HG02798 (cell line): Measurements from ENCODE around the gene TRA2B.

Experiments
- ATAC-seq: cut with Tn5 transposase; IDR thresholded peaks from one replicate; pipeline ENCODE4 v1.9.1; 2021; ENCODE audit warnings: mild to moderate bottlenecking; ENCODE audit not compliant: unreplicated experiment, poor library complexity

The TRA2B gene

GRCh38 chr3:185937689-185938374 lies at the start of gene TRA2B:
Gene TRA2B, minus strand, starts transcription at chr3:185938014. Its CDS starts 154 bp downstream, at chr3:185937860.
- peak; percentile 94 for ATAC-seq

GRCh38 chr3:185986198-185986777 lies 48.5 kb upstream of the TRA2B start:
- no peak for ATAC-seq

DNA sequence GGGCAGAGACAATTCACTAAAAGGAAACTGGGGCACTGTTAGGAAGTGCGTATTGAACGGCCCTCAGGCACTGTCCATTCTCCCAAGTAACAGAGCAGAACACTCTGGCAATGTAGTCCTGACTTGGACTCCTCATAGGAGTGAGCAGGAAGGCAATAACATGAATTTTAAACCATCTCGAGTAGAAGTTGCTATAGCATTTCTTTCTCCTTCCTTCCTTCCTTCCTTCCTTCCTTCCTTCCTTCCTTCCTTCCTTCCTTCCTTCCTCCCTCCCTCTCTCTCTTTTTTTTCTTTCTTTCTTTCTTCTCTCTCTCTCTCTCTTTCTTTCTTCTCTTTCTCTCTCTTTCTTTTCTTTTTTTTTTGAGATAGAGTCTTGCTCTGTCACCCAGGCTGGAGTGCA lies 46.4 kb upstream of the TRA2B start:
- ATAC-seq = no peak

DNA sequence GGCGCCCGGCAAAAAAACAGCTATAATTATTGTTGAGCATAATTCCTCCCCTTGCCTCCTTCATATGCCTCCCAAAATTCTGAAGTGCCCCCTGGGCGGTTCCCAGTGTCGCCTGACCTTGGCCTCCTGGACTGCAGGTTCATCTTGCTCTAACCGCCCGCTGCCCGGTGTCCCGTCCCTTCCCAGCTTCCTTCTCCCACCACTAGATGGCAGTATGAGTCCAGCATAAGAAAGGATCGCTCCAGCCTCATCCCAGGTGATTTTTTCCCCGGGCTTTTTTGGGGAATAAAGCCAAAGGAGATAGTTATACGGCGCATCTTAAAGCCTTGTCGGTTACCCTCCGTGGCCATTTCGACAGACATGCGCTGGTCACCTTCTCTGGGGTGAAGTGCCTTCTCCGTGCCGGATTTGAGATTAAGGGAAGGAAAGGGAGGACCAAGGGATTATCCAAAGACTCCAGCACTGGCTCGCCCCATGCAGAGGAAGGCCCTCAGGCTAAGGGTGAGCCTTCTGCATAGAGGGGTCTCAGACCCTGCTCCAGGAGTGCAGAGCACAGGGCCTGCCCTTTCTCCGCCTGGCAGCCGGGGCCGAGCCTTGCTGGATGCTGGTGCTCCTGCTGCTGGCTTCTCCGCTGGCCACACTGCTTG lies 45.8 kb upstream of the TRA2B start:
- ATAC-seq = no peak

- ATAC-seq = no peak
These were observed 44.8 kb upstream of the TRA2B start for GRCh38 chr3:185982632-185983031.

DNA sequence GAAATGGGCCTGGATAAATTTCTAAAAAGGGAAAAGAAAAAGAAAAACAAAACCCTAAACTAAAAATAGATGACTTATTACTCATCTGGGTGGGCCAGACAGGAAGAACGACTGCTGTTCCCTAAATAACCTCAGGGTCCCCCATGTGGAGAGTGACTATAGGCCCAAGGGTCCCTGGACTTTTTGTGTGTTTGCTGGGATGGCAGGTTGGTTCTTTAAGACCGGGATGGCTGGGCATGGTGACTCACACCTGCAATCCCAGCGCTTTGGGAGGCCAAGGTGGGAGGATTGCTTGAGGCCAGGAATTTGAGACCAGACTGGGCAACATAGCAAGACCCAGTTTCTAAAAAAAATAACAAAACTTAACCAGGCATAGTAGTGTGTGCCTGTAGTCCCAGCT lies 43.8 kb upstream of the TRA2B start:
- no peak for ATAC-seq

- no peak for ATAC-seq
These were observed 41.9 kb upstream of the TRA2B start for GRCh38 chr3:185979721-185980121.

DNA sequence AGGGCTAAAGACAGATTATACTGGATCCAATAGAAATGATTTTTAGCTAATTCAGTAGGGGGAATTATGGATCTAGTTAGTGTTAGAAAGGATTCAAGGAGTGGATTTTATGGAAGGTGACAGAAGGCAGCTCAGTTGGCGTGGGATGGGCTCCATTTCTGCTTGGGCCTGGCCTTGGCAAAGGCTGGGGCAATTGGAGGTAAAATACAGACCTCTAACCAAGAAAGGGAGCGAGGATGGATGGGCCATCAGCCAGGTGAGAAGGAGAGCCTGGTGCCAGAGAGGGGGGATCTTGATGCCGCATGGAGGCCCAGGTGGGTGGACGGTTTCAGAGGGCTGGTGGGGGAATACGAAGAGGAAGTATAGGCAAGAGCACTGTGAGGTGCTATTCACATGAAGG lies 40.7 kb upstream of the TRA2B start:
- ATAC-seq = no peak

GRCh38 chr3:185977679-185978040 lies 39.8 kb upstream of the TRA2B start:
- ATAC-seq = no peak

- peak; percentile 93 for ATAC-seq
These were observed 39.3 kb upstream of the TRA2B start for GRCh38 chr3:185976977-185977678.

DNA sequence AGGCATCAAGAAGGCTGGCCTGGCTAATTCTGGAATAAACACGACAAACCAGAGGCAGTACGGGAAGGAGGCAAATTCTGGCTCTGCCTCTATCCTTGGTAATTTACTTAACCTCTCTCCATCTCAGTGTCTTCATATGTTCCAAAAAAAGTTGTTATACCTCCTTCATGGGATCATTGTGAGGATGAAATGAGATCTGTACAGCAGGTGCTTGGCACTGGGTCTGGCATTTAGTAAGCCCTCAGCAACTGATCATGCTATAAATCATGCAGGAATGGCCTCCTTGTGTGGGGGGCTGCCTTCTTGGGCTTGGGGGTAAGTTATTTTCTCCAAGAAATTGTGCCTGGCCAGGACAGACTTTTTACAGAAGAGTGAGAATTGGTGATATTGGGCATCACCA lies 38.3 kb upstream of the TRA2B start:
- no peak for ATAC-seq

GRCh38 chr3:185971579-185971978 lies 33.8 kb upstream of the TRA2B start:
- ATAC-seq = no peak

GRCh38 chr3:185968168-185968567 lies 30.4 kb upstream of the TRA2B start:
- no peak for ATAC-seq

DNA sequence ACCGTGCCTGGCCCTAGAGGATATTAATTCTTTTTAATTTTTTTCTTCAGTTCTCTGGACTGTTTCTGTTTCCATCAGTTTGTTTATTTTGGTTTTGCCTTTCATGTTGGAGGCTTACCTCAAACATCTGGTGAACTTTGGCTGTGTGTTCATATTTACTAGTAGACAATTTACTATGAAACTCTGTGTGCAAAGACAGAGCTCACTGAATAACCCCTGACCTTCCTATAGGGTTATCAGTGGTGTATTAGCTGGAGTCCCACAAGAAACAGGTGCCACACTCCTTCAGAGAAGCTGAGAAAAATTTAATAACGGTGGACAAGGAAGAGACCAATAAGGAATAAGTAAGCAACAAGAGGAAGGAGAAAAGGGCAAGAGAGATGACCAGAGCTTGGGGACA lies 28.8 kb upstream of the TRA2B start:
- ATAC-seq = no peak

DNA sequence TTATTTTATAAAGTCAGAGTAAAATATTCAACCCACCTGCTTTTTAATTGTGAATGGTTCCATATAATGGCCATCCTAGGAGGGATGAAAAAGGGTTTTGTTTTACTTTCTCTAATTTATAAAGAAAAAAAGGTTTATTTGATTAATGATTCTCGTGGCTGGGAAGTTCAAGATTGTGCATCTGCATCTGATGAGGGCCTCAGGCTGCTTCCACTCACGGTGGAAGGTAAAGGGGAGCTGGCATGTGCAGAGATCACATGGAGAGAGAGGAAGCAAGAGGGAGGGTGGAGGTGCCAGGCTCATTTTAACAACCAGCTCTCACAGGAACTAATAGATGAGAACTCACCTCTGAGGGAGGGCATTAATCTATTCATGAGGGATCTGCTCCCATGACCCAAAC lies 27.7 kb upstream of the TRA2B start:
- ATAC-seq = no peak

DNA sequence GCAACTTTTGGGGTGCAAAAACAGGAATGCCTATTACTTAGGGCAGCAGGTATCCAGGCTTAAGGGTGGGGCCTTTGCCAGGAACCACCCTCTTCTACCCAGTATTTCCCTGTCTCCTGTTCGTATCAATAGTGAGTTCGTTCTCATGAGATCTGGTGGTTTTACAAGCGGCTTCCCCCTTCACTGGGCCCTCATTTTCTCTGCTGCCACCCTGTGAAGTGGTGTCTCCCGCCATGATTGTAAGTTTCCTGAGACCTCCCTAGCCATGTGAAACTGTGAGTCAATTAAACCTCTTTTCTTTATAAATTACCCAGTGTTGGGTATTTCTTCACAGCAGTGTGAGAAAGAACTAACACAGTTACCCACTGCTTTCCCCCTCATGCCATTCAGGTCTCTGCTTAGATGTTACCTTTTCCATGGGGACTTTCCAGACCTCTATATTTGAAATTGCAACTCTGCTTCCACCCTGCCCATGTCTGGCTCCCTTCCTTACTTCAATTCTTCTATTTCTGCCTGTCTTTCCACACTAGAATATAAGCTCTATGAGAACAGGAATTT lies 23.9 kb upstream of the TRA2B start:
- no peak for ATAC-seq

- ATAC-seq = no peak
These were observed 22.9 kb upstream of the TRA2B start for GRCh38 chr3:185960522-185961288.

DNA sequence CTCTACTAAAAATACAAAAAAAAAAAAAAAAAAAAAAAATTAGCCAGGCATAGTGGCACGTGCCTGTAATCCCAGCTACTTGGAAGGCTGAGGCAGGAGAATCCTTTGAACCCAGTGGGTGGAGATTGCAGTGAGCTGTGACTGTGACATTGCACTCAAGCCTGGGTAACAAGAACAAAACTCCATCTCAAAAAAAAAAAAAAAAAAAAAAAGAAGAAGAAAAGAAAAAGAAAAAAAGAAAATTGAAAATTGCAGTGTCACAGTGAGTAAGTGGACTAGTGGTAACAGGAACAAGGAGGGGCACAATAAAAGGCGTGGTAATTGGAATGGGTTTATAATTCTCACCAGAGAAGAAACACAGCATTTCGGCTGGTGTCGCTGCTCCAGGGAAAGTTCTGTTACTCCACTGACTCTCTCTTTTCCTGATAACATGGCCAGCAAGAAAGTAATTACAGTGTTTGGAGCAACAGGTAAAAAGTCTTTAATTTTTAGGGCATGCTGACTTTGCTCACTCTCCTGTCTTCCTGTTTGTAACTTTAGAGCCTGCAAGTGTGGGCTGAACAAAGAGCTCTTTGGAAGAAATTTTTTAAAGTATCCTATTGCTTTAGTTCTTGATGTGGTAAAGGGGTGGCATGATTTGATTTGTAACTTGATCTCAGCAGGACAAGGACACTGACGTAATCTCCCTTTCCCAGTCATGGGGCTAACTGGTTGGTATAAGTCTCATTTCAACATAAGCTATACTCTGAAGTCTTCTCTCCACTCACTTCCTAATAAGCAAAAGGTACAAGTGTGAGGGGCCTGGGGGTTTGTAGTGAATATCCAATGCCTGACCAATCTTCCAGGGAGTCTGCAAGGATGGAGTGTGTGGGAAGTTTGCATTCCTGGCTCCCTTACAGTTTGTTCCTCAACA lies 22.1 kb upstream of the TRA2B start:
- no peak for ATAC-seq

DNA sequence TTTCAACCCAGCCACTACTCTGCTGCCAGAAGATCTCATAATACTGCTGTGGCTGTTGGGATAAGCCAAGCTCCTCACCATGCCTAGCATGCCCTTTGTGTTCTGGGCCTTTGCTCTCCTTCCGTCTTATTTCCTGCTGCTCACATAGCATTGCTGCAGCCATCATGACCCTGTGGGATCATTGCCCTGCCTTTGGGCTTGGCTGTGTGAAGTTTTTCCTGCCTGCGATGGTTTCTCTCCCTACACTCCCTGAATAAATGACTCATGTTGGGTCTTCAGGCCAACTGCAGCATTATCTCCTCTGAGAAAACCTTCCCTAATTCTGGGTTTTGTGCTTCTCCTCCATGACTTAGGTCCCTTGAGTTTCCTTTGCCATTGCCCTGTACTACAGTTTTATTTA lies 20.8 kb upstream of the TRA2B start:
- ATAC-seq = no peak
